Measurements from ENCODE around the gene ARHGAP18. TPM values are rescaled to one million over a fixed set of nuclear protein-coding genes. Genes with fewer than 3 reads are reported as not detected.

ARHGAP18 gene
- total RNA-seq, 1 experiment from 2014 or later, result 28.7 TPM

- DNase-seq (ENCODE audit: low read depth), result no peak
Measured at GRCh38 chr6:129725341-129725740, 15.4 kb upstream of the ARHGAP18 start.

GRCh38 chr6:129719692-129720091 lies 9.7 kb upstream of the ARHGAP18 start:
- no peak for DNase-seq (ENCODE audit: low read depth)

GRCh38 chr6:129717277-129717676 lies 7.3 kb upstream of the ARHGAP18 start:
- DNase-seq (ENCODE audit: low read depth), result no peak

GRCh38 chr6:129713806-129714333 lies 3.9 kb upstream of the ARHGAP18 start:
- DNase-seq (ENCODE audit: low read depth), result no peak

GRCh38 chr6:129711271-129711631 lies 1.3 kb upstream of the ARHGAP18 start:
- no peak for DNase-seq (ENCODE audit: low read depth)

- no peak for DNase-seq (ENCODE audit: low read depth)
Measured at GRCh38 chr6:129710450-129711270, 683 bp upstream of the ARHGAP18 start.

- no peak for DNase-seq (ENCODE audit: low read depth)
Measured at GRCh38 chr6:129709196-129709768, 695 bp downstream of the ARHGAP18 start.

- no peak for DNase-seq (ENCODE audit: low read depth)
Measured at GRCh38 chr6:129708496-129709195, 1.3 kb downstream of the ARHGAP18 start.

GRCh38 chr6:129707882-129708495 lies 2.0 kb downstream of the ARHGAP18 start:
- DNase-seq (ENCODE audit: low read depth), result no peak

- DNase-seq (ENCODE audit: low read depth), result no peak
Measured at GRCh38 chr6:129707028-129707427, 2.9 kb downstream of the ARHGAP18 start.

GRCh38 chr6:129705212-129705611 lies 4.8 kb downstream of the ARHGAP18 start:
- no peak for DNase-seq (ENCODE audit: low read depth)

GRCh38 chr6:129704708-129705107 lies 5.3 kb downstream of the ARHGAP18 start:
- no peak for DNase-seq (ENCODE audit: low read depth)

- no peak for DNase-seq (ENCODE audit: low read depth)
Measured at GRCh38 chr6:129701721-129702455, 8.1 kb downstream of the ARHGAP18 start.

- no peak for DNase-seq (ENCODE audit: low read depth)
Measured at GRCh38 chr6:129700666-129701065, 9.3 kb downstream of the ARHGAP18 start.

- no peak for DNase-seq (ENCODE audit: low read depth)
Measured at GRCh38 chr6:129699659-129700058, 10.3 kb downstream of the ARHGAP18 start.

GRCh38 chr6:129698430-129698829 lies 11.5 kb downstream of the ARHGAP18 start:
- DNase-seq (ENCODE audit: low read depth), result no peak

GRCh38 chr6:129697788-129698187 lies 12.2 kb downstream of the ARHGAP18 start:
- no peak for DNase-seq (ENCODE audit: low read depth)

- DNase-seq (ENCODE audit: low read depth), result no peak
Measured at GRCh38 chr6:129696843-129697242, 13.1 kb downstream of the ARHGAP18 start.

- no peak for DNase-seq (ENCODE audit: low read depth)
Measured at GRCh38 chr6:129696028-129696418, 14.0 kb downstream of the ARHGAP18 start.

- no peak for DNase-seq (ENCODE audit: low read depth)
Measured at GRCh38 chr6:129695373-129696027, 14.5 kb downstream of the ARHGAP18 start.

- DNase-seq (ENCODE audit: low read depth), result no peak
Measured at GRCh38 chr6:129694036-129694435, 15.9 kb downstream of the ARHGAP18 start.

Data from Daoy (cell line).